Uterus (tissue), 2 donors: ENCODE results near the gene CSKMT.

Experiments used
- CTCF ChIP-seq, 4 experiments: fragments of 200-600 bp in 2 of 4; fragments of 450-650 bp in 2 of 4; sonication (generic) in 2 of 4; IDR thresholded peaks; one replicate each; pipeline ENCODE4 v1.5.1; 2016 to 2019; ENCODE audit warnings: antibody characterized with exemption in 4 of 4, mild to moderate bottlenecking in 2 of 4, moderate library complexity in 1 of 4
- POLR2A ChIP-seq, 2 donors: fragments of 450-650 bp; IDR thresholded peaks; one replicate each; pipeline ENCODE4 v1.6.1; 2016; ENCODE audit warnings: antibody characterized with exemption in 2 of 2, mild to moderate bottlenecking in 1 of 2, moderate library complexity in 1 of 2

GRCh38 chr11:62715150-62716130 is 50.3 kb downstream of the CSKMT start:
- TF ChIP-seq POLR2A (IDR thresholded peaks at IDR 0.05) (no peak), CTCF (IDR thresholded peaks at IDR 0.05) (no peak)
